AG04449 (cell line): ENCODE results near the gene SSBP3.

Experiments used
- CTCF ChIA-PET: fragments of 350-600 bp; formaldehyde crosslinking; extraction: SDS; loops from one replicate; lab custom pipeline; 2021; ENCODE audit warnings: antibody characterized with exemption; lab: Yijun Ruan, JAX
- POLR2A ChIA-PET: fragments of 400-600, 350-600 bp; formaldehyde crosslinking; extraction: SDS; loops from one replicate; lab custom pipeline; 2020; ENCODE audit warnings: antibody characterized with exemption, inconsistent platforms; lab: Yijun Ruan, JAX
- DNase-seq: peaks from one replicate; pipeline ENCODE4 v3.0.0-alpha.2; 2010; ENCODE audit warnings: low read depth, low spot score
- H3K4me3 ChIP-seq: 2 replicates; pipeline ENCODE4 v1.5.1; 2011; ENCODE audit warnings: low read depth, mild to moderate bottlenecking, control low read depth, low read length
- CTCF ChIP-seq: IDR thresholded peaks from one replicate; pipeline ENCODE4 v1.5.1; 2011; ENCODE audit warnings: mild to moderate bottlenecking, moderate library complexity, low read length, control low read depth, inconsistent platforms; ENCODE audit not compliant: insufficient read depth; ENCODE audit errors: missing control alignments

The SSBP3 gene

GRCh38 chr1:54367613-54368012, 38.6 kb downstream of the SSBP3 start:
- ChIA-PET CTCF (interaction anchor here (1.0 kb wide), 1 partner anchor 9 kb away, joined by 3 read pairs; no protein-coding TSS in a partner anchor), POLR2A (no interaction called here)
- DNase-seq, result no peak
- TF ChIP-seq CTCF, result no peak
- H3K4me3 ChIP-seq, result no peak overlapping the region

- POLR2A ChIA-PET, result no interaction called here
- CTCF ChIA-PET, result interaction anchor here (1.2 kb wide), 1 partner anchor 31 kb away, joined by 3 read pairs; no protein-coding TSS in a partner anchor
Measured at GRCh38 chr1:54365847-54366246, 40.3 kb downstream of the SSBP3 start.

GRCh38 chr1:54365398-54365797, 40.8 kb downstream of the SSBP3 start:
- no peak overlapping the region for H3K4me3 ChIP-seq
- ChIA-PET CTCF (interaction anchor here (1.2 kb wide), 1 partner anchor 31 kb away, joined by 3 read pairs; no protein-coding TSS in a partner anchor), POLR2A (no interaction called here)
- DNase-seq, result no peak
- TF ChIP-seq CTCF, result no peak

More at GRCh38 chr1:54365847-54366246, 40.3 kb downstream of the SSBP3 start:
- TF ChIP-seq CTCF, result no peak
- no peak for DNase-seq
- no peak overlapping the region for H3K4me3 ChIP-seq

- ChIA-PET POLR2A (no interaction called here), CTCF (no interaction called here)
- TF ChIP-seq CTCF, result no peak
- H3K4me3 ChIP-seq, result no peak overlapping the region
- no peak for DNase-seq
Measured at GRCh38 chr1:54364995-54365394, 41.2 kb downstream of the SSBP3 start.

GRCh38 chr1:54364582-54364981, 41.6 kb downstream of the SSBP3 start:
- CTCF ChIA-PET, result no interaction called here
- POLR2A ChIA-PET, result no interaction called here

GRCh38 chr1:54363925-54364324, 42.3 kb downstream of the SSBP3 start:
- TF ChIP-seq CTCF, result no peak
- DNase-seq, result no peak
- CTCF ChIA-PET, result no interaction called here
- POLR2A ChIA-PET, result no interaction called here
- H3K4me3 ChIP-seq, result no peak overlapping the region

More at GRCh38 chr1:54364582-54364981, 41.6 kb downstream of the SSBP3 start:
- DNase-seq, result no peak
- TF ChIP-seq CTCF, result no peak
- no peak overlapping the region for H3K4me3 ChIP-seq
